Keratinocyte (primary cell): Measurements from ENCODE around the gene SEPTIN10. TPM values are rescaled to one million over a fixed set of nuclear protein-coding genes. Genes with fewer than 3 reads are reported as not detected.

Experiments
- DNase-seq: peaks from one replicate; pipeline ENCODE4 v3.0.0-alpha.2; 2011; ENCODE audit warnings: low read depth, missing footprints, low spot score
- FAIRE-seq: peaks from 2 replicates; lab custom pipeline; 2011; peaks lifted over from hg19 to GRCh38; lab: Jason Lieb, UNC
- H2AFZ ChIP-seq: 2 replicates; pipeline ENCODE4 v1.6.0; 2012; ENCODE audit warnings: low read length, control low read depth, inconsistent platforms; ENCODE audit not compliant: control insufficient read depth
- H3K27ac ChIP-seq: 2 replicates; pipeline ENCODE4 v1.5.1; 2011; ENCODE audit warnings: low read length; ENCODE audit not compliant: control insufficient read depth, insufficient read depth
- H3K27me3 ChIP-seq: 3 replicates; pipeline ENCODE4 v1.6.0; 2011; ENCODE audit warnings: low read length; ENCODE audit not compliant: control insufficient read depth, insufficient read depth; ENCODE audit errors: extremely low read depth
- H3K36me3 ChIP-seq, 2 experiments: 2 replicates in 1 of 2; 3 replicates in 1 of 2; pipeline ENCODE4 v1.5.1; 2011; ENCODE audit warnings: low read length in 2 of 2, mild to moderate bottlenecking in 1 of 2; ENCODE audit not compliant: control insufficient read depth in 2 of 2, insufficient read depth in 2 of 2; ENCODE audit errors: extremely low read depth in 1 of 2
- H3K4me1 ChIP-seq: 3 replicates; pipeline ENCODE4 v1.5.1; 2011; ENCODE audit warnings: low read length; ENCODE audit not compliant: control insufficient read depth, insufficient read depth; ENCODE audit errors: extremely low read depth
- H3K4me2 ChIP-seq: 3 replicates; pipeline ENCODE4 v1.6.0; 2011; ENCODE audit warnings: low read depth, low read length; ENCODE audit not compliant: control insufficient read depth, insufficient read depth; ENCODE audit errors: extremely low read depth
- H3K4me3 ChIP-seq, 3 experiments: fragments of 200-600 bp in 1 of 3; sonication (generic) in 1 of 3; 2 replicates in 2 of 3; 3 replicates in 1 of 3; pipeline ENCODE4 v1.5.1; 2011 to 2016; ENCODE audit warnings: low read length in 3 of 3, mild to moderate bottlenecking in 3 of 3, control low read depth in 2 of 3, inconsistent platforms in 1 of 3, low read depth in 1 of 3, mixed read lengths in 1 of 3, mixed run types in 1 of 3, moderate library complexity in 1 of 3; ENCODE audit not compliant: control insufficient read depth in 2 of 3, insufficient read depth in 2 of 3; ENCODE audit errors: extremely low read depth in 1 of 3
- H3K79me2 ChIP-seq: 2 replicates; pipeline ENCODE4 v1.6.0; 2012; ENCODE audit warnings: low read length; ENCODE audit not compliant: control insufficient read depth, insufficient read depth
- H3K9ac ChIP-seq: 3 replicates; pipeline ENCODE4 v1.6.0; 2011; ENCODE audit warnings: low read length; ENCODE audit not compliant: control insufficient read depth, insufficient read depth; ENCODE audit errors: extremely low read depth
- H3K9me1 ChIP-seq: 3 replicates; pipeline ENCODE4 v1.6.0; 2011; ENCODE audit warnings: low read length; ENCODE audit not compliant: control insufficient read depth, insufficient read depth; ENCODE audit errors: extremely low read depth
- H3K9me3 ChIP-seq: 2 replicates; pipeline ENCODE4 v1.5.1; 2012; ENCODE audit warnings: low read depth, low read length; ENCODE audit not compliant: control insufficient read depth
- H4K20me1 ChIP-seq: 3 replicates; pipeline ENCODE4 v1.6.0; 2011; ENCODE audit warnings: low read length; ENCODE audit not compliant: control insufficient read depth, insufficient read depth; ENCODE audit errors: extremely low read depth
- EZH2 ChIP-seq: IDR thresholded peaks from one replicate; pipeline ENCODE4 v1.6.1; 2012; ENCODE audit warnings: inconsistent platforms, mild to moderate bottlenecking, low read length, moderate library complexity
- dilution Hi-C: fragments of 300-500 bp; cut with MboI; formaldehyde crosslinking; loops from one replicate; pipeline ENCODE4 v1.7.0; 2020; ENCODE audit warnings: low sequenced_read_pairs; ENCODE audit not compliant: extremely low pct_ligation_motif_present
- polyA plus RNA-seq, 5 experiments: library from polyadenylated mRNA; depleted of rRNA in 3 of 5; stranded (reverse) in 3 of 5; stranded (forward) in 1 of 5; unstranded in 1 of 5; fragments of >200 nt; gene quantifications; 1 replicate in 1 of 5; 2 replicates in 3 of 5; 3 replicates in 1 of 5; pipeline versions ENCODE4 v1.2.1 to v1.2.3, GENCODE V29; 2011 to 2012; ENCODE audit warnings: missing spikeins in 2 of 5, low read depth in 1 of 5, low replicate concordance in 1 of 5
- TF ChIP-seq, protein P1 (sequence below), 3 experiments: IDR thresholded peaks in 1 of 3; conservative IDR thresholded peaks in 1 of 3; optimal IDR thresholded peaks in 1 of 3; 2 replicates in 2 of 3; 3 replicates in 1 of 3; pipeline versions ENCODE3 to v1.5.1; 2011; ENCODE audit warnings: low read length in 3 of 3, mild to moderate bottlenecking in 3 of 3, moderate library complexity in 2 of 3, control low read depth in 1 of 3, inconsistent platforms in 1 of 3; ENCODE audit not compliant: insufficient read depth in 2 of 3; ENCODE audit errors: extremely low read depth in 1 of 3

The SEPTIN10 gene
- polyA plus RNA-seq, 1 donor (not counting 4 experiments of a cell fraction or from before 2014, with no cell fraction given), result 72.6 TPM

DNA sequence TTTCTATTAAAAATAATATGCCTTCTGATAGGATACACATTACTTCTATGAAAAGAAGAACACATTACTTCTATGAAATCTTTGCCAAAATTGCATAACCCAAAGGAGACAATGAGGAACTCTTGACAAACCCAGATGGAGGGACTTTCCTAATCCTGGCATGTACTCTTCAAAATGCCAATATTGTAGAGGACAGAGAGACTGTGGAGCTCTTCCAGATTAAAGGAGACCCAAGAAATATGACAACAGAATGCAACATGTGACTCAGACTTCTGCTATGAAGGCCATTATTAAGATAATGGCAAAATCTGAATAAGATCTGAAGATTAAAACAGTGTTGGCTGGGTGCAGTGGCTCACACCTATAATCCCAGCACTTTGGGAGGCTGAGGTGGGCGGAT is 22.6 kb upstream of the SEPTIN10 start:
- H3K36me3 ChIP-seq, result no peaks in the 10 kb centered on the region
- FAIRE-seq, result no peak
- no peak for TF ChIP-seq EZH2
- TF ChIP-seq, protein P1, sequence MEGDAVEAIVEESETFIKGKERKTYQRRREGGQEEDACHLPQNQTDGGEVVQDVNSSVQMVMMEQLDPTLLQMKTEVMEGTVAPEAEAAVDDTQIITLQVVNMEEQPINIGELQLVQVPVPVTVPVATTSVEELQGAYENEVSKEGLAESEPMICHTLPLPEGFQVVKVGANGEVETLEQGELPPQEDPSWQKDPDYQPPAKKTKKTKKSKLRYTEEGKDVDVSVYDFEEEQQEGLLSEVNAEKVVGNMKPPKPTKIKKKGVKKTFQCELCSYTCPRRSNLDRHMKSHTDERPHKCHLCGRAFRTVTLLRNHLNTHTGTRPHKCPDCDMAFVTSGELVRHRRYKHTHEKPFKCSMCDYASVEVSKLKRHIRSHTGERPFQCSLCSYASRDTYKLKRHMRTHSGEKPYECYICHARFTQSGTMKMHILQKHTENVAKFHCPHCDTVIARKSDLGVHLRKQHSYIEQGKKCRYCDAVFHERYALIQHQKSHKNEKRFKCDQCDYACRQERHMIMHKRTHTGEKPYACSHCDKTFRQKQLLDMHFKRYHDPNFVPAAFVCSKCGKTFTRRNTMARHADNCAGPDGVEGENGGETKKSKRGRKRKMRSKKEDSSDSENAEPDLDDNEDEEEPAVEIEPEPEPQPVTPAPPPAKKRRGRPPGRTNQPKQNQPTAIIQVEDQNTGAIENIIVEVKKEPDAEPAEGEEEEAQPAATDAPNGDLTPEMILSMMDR (optimal IDR thresholded peaks at IDR 0.05 in 1 of 3, IDR thresholded peaks at IDR 0.05 in 1 of 3, conservative IDR thresholded peaks at IDR 0.05 in 1 of 3; ENCODE audit: extremely low read depth in 1 of 3, insufficient read depth in 2 of 3, low read length in 3 of 3), result no peak
- H3K9ac ChIP-seq, result no peak overlapping the region
- H3K4me2 ChIP-seq, result no peak overlapping the region
- no peak overlapping the region for H3K27ac ChIP-seq
- no peaks in the 10 kb centered on the region for H4K20me1 ChIP-seq
- no peak overlapping the region for H3K4me3 ChIP-seq
- no peaks in the 10 kb centered on the region for H3K9me1 ChIP-seq
- H3K27me3 ChIP-seq, result no peaks in the 10 kb centered on the region
- H3K4me1 ChIP-seq, result peaks cover 12% of the 10 kb centered on the region
- dilution Hi-C loops, result no loop called here
- no peaks in the 10 kb centered on the region for H3K79me2 ChIP-seq
- no peaks in the 10 kb centered on the region for H3K9me3 ChIP-seq
- no peak overlapping the region for H2AFZ ChIP-seq
- no peak for DNase-seq

DNA sequence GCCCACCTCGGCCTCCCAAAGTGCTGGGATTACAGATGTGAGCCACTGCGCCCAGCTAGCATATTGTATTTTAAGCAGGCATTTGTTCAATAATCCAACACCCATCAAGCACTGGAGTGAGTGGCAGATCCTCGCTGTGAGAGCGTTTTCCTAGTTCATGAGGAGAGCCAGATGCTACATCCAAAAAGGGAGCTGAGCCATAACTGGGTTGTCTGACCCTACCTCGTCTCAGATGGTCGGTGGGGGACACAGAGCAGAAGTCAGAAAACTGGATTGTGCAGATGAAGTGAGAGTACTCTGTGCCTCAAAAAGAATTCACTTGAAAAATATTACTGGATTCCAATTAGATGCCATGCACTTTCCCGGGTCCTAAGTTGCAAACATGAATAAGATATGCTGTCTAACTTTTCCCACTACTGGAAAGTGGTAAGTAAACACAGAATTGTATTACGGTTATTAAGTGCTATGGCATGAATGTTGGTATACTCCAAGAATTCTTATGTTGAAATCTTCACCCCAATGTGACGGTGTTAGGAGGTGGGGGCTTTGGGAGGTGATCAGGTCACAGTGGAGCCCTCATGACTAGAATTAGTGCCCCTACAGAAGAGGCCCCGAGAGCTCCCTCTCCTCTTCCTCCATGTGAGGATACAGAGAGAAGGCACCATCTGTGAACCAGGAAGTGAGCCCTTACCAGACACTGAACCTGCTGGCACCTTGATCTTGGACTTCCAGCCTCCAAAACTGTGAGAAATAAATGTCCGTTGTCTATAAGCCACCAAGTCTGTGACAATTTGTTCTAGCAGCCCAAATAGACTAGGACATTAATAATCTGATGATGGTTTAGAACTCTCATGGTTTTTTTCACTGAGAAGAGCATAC is 21.9 kb upstream of the SEPTIN10 start:
- TF ChIP-seq EZH2, result no peak
- TF ChIP-seq, protein P1 (optimal IDR thresholded peaks at IDR 0.05 in 1 of 3, IDR thresholded peaks at IDR 0.05 in 1 of 3, conservative IDR thresholded peaks at IDR 0.05 in 1 of 3; ENCODE audit: extremely low read depth in 1 of 3, insufficient read depth in 2 of 3, low read length in 3 of 3), result no peak
- Histone ChIP-seq H3K36me3 (no peaks in the 10 kb centered on the region), H3K4me2 (no peak overlapping the region), H3K9me3 (no peaks in the 10 kb centered on the region), H2AFZ (no peak overlapping the region), H3K27me3 (no peaks in the 10 kb centered on the region), H3K9me1 (no peaks in the 10 kb centered on the region), H4K20me1 (no peaks in the 10 kb centered on the region), H3K27ac (no peak overlapping the region), H3K4me3 (no peak overlapping the region), H3K9ac (no peak overlapping the region), H3K4me1 (peaks cover 12% of the 10 kb centered on the region), H3K79me2 (no peaks in the 10 kb centered on the region)
- dilution Hi-C loops, result no loop called here
- no peak for FAIRE-seq
- DNase-seq, result no peak
